ES-I3 (cell line): Measurements from ENCODE around the gene METTL26.

Experiments
- H3K36me3 ChIP-seq: 2 replicates; pipeline ENCODE4 v1.6.1; 2013; ENCODE audit warnings: mild to moderate bottlenecking, low read length, control low read depth, moderate library complexity; ENCODE audit not compliant: insufficient read depth
- H3K4me1 ChIP-seq: 2 replicates; pipeline ENCODE4 v1.6.1; 2013; ENCODE audit warnings: mild to moderate bottlenecking, control low read depth, low read length; ENCODE audit not compliant: insufficient read depth
- H3K9ac ChIP-seq: 2 replicates; pipeline ENCODE4 v1.6.1; 2013; ENCODE audit warnings: low read depth, mild to moderate bottlenecking, low read length, moderate library complexity
- H3K9me3 ChIP-seq: 2 replicates; pipeline ENCODE4 v1.6.1; 2013; ENCODE audit warnings: mild to moderate bottlenecking, low read length, moderate library complexity; ENCODE audit not compliant: control insufficient read depth, insufficient read depth

Gene METTL26

GRCh38 chr16:636206-637080 lies at the start of gene METTL26:
Gene METTL26 (minus strand): TSS chr16:636305. CDS start chr16:636290, 15 bp downstream.
- Histone ChIP-seq H3K36me3 (no peaks in the 10 kb centered on the region), H3K9me3 (no peaks in the 10 kb centered on the region), H3K4me1 (peaks cover 11% of the 10 kb centered on the region; the same call in 1 of the 2 replicates), H3K9ac (peak within 1 kb of the TSS; percentile 74)

DNA sequence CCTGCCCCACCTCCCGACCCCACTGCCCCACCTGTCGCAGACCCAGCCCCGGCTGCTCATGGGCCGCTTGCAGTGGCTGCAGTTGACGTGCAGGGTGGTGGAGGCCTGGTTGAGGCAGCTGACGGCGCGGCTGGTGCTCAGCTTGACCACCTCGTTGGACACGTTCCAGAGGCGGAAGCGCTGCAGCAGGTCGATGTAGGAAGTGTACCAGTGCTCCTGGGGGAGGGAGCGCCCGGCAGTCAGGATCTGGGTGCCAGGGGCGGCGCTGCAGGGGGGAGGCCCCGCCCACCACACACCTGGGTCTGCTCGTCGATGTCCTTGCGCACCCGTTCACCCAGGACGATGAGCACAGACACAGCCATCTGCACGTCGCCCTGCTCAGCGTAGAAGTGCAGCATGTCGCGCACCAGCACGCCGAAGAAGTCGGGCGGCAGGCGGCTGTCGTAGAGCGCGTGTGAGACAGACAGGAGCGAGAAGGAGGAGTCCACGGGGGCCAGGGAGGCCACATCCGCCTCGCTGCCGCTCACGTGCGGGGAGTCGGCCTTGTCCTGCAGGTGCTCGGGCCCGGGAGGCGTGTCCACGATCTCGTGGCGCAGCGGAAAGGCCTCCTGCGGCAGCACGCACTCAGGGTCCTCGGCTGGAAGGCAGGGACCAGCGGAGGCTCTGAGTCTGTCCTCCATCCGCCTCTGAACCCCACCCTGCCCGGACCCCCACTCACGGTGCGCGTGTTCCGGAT lies 49.0 kb upstream of the METTL26 start:
- H3K4me1 ChIP-seq, result no peaks in the 10 kb centered on the region
- no peaks in the 10 kb centered on the region for H3K9me3 ChIP-seq
- H3K9ac ChIP-seq, result no peak overlapping the region
- peaks cover 8% of the 10 kb centered on the region for H3K36me3 ChIP-seq

- Histone ChIP-seq H3K4me1 (no peaks in the 10 kb centered on the region), H3K36me3 (peaks cover 8% of the 10 kb centered on the region), H3K9ac (peak within 1 kb of the TSS; percentile 69), H3K9me3 (no peaks in the 10 kb centered on the region)
Observed at GRCh38 chr16:684071-684794, 48.1 kb upstream of the METTL26 start, which contains the start of gene JMJD8. Gene JMJD8 (minus strand): TSS chr16:684334. CDS start chr16:684319, 15 bp downstream.

- Histone ChIP-seq H3K4me1 (no peaks in the 10 kb centered on the region), H3K9me3 (no peaks in the 10 kb centered on the region), H3K36me3 (peaks cover 8% of the 10 kb centered on the region), H3K9ac (peak overlapping the region; percentile 69)
Observed at GRCh38 chr16:683396-684070, 47.4 kb upstream of the METTL26 start.

DNA sequence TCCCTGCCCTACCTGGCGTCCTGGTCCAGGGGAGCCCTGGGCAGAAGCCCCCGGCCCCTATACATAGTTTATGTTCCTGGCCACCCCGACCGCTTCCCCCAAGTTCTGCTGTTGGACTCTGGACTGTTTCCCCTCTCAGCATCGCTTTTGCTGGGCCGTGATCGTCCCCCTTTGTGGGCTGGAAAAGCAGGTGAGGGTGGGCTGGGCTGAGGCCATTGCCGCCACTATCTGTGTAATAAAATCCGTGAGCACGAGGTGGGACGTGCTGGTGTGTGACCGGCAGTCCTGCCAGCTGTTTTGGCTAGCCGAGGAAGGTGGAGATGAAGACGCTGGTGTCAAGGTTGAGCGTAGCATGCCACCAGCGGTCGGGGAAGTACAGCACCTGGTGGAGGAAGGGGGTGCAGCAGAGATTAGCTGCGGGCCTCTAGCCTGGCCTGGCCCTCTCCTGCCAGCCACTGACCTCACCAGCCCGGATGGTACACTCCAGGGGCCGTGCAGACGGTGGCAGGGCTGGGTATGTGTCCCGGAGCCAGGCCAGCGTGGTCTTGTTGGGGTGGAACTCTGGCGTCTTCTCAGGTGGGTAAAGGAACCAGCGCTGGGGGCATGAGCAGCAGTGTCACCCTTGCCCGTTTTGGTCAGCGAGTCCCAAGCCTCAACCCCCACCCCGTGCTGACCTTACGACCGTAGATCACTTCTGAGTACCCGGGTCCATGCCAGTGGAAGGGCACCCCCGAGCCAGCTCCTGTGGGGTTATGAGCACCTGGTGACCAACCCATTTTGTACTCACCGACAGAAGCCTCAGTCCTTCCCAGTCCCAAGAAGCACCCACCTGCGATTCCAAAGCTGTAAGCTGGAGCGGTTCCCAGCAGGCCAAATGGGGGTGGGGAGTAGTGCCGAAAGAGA lies 46.6 kb upstream of the METTL26 start:
- peaks cover 8% of the 10 kb centered on the region for H3K36me3 ChIP-seq
- H3K9ac ChIP-seq, result no peak overlapping the region
- no peaks in the 10 kb centered on the region for H3K9me3 ChIP-seq
- H3K4me1 ChIP-seq, result no peaks in the 10 kb centered on the region

DNA sequence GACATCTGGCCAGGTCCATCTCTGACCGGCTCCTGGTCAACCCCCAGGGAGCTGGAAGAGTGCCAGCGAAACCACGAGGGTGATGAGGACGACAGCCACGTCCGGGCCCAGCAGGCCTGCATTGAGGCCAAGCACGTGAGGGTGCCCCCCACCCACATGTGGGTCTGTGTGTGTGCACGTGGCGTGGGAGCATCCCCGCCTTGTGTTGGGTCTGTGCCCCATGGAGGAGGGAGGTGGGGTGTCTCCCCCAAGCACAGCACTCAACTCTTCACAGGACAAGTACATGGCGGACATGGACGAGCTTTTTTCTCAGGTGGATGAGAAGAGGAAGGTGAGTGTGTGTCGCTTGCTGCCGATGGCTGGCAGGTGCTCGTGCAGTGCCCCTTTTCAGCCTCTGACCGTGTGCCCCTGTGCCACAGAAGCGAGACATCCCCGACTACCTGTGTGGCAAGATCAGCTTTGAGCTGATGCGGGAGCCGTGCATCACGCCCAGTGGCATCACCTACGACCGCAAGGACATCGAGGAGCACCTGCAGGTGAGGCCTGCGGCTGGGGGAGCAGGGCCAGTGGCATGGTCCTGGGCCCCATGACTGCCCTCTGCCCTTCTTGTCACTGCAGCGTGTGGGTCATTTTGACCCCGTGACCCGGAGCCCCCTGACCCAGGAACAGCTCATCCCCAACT lies 45.8 kb upstream of the METTL26 start:
- Histone ChIP-seq H3K9ac (no peak overlapping the region), H3K4me1 (no peaks in the 10 kb centered on the region), H3K36me3 (peaks cover 8% of the 10 kb centered on the region), H3K9me3 (no peaks in the 10 kb centered on the region)

GRCh38 chr16:680967-681745 lies 45.1 kb upstream of the METTL26 start:
- H3K9ac ChIP-seq, result peak overlapping the region; percentile 89
- peaks cover 8% of the 10 kb centered on the region for H3K36me3 ChIP-seq
- H3K9me3 ChIP-seq, result no peaks in the 10 kb centered on the region
- no peaks in the 10 kb centered on the region for H3K4me1 ChIP-seq

DNA sequence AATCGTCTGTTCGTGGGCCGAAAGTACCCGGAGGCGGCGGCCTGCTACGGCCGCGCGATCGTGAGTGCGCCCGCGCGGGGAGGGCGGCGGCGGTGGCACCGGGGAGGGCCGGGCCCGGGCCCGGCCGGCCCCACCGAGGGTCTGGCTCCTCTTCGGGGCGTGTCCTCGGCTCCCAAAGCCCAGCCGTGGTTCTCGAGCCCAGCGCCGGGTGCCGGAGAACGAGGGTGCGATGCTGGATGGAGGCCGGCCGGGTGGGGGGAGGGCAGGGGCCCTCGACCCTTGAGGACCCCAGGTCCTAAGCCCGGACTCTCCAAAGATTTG lies 44.5 kb upstream of the METTL26 start:
- no peaks in the 10 kb centered on the region for H3K9me3 ChIP-seq
- H3K36me3 ChIP-seq, result peaks cover 8% of the 10 kb centered on the region
- H3K9ac ChIP-seq, result peak overlapping the region; percentile 89
- no peaks in the 10 kb centered on the region for H3K4me1 ChIP-seq

DNA sequence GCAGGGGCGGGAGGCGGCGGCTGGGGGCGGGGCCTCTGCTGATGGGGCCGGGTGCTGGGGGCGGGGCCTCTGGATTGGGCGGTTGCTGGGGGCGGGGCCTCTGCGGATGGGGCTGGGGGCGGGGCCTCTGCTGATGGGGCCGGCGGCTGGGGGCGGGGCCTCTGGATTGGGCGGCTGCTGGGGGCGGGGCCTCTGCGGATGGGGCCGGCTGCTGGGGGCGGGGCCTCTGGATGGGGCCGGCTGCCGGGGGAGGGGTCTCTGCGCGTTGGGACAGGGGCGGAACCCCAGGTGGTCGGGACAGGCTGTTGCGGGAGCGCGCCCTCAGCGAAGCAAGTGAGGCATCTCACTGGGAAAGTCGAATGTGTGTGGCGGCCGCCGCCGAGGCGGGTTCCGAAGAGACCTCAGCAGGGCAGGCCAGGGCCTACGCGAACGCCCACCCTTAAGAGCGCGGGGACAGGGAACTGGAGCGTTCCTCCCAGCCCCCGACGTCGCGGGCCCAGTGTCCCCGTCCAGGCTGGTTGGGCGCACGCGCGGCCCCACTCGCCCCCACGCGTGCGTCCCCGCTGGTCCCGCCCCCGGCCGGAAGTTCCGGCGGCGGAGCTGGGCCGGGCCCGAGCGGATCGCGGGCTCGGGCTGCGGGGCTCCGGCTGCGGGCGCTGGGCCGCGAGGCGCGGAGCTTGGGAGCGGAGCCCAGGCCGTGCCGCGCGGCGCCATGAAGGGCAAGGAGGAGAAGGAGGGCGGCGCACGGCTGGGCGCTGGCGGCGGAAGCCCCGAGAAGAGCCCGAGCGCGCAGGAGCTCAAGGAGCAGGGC lies 43.9 kb upstream of the METTL26 start, which contains the start of gene STUB1:
Gene STUB1, plus strand, starts transcription at position 597 of the 811 bp plus-strand sequence. Its CDS starts 116 bp downstream, at position 713.
- H3K9ac ChIP-seq, result peak within 1 kb of the TSS; percentile 89
- H3K4me1 ChIP-seq, result no peaks in the 10 kb centered on the region
- no peaks in the 10 kb centered on the region for H3K9me3 ChIP-seq
- peaks cover 8% of the 10 kb centered on the region for H3K36me3 ChIP-seq

GRCh38 chr16:678858-679813 lies 43.0 kb upstream of the METTL26 start:
- peaks cover 8% of the 10 kb centered on the region for H3K36me3 ChIP-seq
- no peaks in the 10 kb centered on the region for H3K9me3 ChIP-seq
- no peaks in the 10 kb centered on the region for H3K4me1 ChIP-seq
- peak overlapping the region; percentile 68; the same call in 1 of the 2 replicates for H3K9ac ChIP-seq
